GM20431 (cell line): Measurements from ENCODE around the gene KAT2A.

ENCODE experiments used
- in situ Hi-C: fragments of 300-500 bp; cut with MseI, MboI; formaldehyde crosslinking; loops from one replicate; pipeline ENCODE4 v1.15.0; 2020; ENCODE audit warnings: low sequenced_read_pairs; ENCODE audit not compliant: unreplicated experiment

KAT2A gene

DNA sequence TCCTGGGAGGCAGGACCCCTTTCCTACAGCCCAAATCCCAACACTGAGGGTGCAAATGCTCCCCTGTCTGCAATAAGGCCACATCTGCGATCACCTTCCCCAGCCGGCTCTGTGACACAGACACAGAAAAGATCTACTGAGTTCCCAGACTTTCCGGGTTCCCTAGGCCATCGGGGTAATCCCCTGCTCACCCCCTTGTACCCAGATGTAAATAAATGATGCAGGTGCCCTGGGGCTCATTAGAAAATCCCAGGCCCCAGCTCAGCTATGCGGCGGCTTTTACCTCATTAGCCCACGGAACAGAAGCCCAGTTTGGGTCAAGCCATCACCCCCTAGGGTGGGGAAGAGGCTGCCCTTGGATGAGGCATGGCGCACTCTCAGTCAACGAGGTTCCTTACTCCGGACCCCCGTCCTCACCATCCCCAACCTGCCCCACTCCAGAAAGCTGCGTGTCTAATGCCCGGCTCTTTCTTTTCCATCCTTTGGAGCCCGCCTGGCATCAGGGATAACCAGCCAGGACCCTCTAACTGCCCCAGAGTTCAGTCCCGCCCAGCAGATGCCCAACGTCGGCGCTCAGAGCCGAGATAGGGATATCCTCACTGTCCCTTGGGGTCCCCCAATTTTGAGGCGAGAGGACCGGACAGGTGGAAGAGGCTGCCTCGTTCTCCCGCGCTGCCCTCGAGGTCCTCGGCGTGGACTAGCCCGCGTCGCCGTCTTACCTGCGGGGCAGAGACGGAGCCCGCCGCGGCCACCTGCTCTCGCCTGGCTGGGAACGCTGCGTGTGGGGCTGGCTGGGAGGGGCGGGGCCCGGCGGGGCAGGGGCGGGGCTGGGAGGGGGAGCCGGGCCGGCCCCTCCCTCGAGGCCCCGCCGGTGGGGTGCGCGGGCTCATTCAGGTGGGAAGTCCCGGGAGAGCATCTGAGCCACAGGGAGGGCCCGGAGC, 23.2 kb downstream of the KAT2A start, which contains the start of gene ZNF385C:
Gene ZNF385C, minus strand, starts transcription at position 783 of the 941 bp plus-strand sequence. CDS start 35,417 bp downstream, outside the sequence.
- in situ Hi-C loops, result no loop called here

DNA sequence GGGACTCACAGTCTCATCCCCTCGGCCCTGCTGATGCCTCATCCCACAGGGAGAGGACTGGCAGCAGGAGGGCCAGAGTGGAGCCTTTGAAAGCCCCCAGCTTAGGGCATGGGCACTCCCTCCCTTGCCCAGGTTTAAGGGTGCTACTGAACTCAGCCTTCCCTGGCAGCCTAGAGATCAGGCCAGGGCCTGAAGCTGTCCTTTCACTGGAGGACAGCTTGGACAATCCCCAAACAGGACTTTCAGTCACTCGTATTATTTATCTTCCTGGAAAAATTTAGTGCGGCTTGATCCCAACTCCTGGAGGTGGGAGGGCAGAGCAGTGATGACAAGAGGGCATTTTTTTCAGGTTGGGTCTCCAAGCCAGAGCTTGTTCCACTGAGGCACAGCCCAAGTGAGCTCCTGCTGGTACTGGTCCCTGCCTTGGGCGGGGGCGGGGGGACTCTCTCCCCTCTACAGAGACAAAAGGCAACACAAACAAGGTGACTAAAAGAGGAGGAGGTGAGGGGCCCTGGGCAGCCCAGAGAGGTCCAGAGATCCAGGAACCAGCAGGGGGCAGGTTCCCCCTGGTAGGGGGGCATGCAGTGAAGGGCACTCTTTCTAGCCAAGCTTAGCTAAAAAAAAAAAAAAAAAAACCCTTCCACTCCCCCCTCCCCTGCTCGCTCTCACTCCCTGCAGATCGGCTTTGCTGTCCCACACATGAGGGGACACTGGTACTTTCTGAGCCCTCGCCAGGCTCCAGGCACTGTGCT, 24.6 kb downstream of the KAT2A start:
- in situ Hi-C loops, result no loop called here

DNA sequence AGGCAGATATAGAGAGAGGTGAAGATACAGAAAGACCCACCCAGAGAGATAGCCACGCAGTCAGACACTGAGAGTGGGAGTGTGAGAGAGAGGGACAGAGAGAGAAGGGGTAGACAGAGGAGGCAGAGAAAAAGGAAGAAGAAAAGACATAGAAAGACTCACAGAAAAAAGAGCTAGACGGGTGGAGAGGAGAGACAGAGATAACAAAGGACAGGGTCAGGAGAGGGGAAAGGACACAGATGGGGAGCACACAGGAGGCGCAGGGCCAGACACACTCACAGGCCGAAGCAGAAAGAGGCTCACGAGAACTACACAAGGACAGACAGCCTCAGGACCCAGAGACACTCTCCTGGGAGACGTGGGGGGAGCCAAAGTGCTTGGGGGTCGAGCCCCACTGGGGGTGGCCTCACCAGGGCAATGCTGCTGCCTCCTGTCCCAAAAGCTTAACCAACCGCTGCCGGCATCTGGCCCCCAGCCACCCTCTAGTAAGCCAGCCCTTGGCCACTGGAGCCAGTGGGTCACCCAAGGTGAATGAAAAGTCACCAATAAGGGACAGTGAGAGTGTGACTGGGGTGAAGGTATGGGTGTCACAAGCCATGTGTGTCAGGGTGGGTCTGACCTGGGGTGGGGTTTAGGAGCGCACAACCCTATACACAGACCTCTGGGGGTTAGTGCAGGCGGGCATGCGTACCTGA, 26.6 kb downstream of the KAT2A start:
- in situ Hi-C loops, result no loop called here

DNA sequence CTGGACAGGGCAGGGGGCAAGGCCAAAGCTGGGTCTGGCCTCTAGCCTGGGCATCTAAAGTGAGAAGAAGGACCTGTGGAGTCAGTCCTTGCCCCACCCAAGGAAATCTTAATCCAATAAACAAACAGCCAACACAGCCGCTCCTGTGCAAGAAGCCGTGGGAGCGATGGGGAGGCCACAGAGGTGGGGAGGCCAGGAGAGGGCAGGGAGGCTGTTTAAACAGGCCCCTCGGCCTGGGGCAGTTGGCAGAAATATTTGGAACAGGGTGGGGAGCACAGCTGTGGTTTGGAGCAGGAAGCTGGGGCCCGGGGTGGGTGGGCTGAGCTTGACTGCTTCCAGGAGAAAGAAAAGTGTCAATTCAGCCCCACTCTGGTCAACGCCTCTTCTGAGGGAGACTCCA, 28.2 kb downstream of the KAT2A start:
- in situ Hi-C loops, result no loop called here

DNA sequence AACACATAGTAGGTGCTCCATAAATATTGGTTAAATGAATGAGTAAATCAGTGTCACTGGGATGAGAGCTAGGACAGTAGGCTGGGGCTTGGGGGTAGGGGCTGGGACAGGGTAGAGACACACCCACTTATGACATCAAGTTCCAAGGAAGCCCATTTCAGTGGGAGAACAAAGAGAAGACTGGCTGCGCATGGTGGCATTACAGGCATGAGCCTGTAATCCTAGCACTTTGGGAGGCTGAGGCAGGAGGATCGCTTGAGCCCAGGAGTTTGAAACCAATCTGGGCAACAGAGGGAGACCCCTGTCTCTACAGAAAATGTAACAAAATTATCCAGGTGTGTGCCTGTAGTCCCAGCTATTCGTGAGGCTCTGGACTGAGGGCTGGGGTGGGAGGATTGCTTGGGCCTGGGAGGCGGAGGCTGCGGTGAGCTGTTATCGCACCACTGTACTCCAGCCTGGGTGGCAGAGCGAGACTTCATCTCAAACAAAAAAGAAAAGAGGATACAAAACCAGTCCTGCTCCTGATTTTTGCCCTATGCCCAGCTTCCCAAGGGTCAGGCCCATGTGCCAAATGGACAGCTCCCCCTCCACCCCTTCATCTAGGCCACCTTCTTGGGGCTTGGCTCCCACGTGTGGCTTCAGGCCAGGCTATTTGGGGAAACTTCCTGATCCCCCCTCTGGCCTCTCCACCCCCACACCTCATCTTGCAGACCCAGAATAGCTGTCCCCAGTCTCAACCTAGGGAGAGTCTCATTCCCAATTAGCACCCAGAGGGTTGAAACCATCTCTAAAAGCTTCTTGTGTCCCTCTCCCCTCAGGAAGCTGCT, 30.0 kb downstream of the KAT2A start:
- in situ Hi-C loops, result no loop called here

DNA sequence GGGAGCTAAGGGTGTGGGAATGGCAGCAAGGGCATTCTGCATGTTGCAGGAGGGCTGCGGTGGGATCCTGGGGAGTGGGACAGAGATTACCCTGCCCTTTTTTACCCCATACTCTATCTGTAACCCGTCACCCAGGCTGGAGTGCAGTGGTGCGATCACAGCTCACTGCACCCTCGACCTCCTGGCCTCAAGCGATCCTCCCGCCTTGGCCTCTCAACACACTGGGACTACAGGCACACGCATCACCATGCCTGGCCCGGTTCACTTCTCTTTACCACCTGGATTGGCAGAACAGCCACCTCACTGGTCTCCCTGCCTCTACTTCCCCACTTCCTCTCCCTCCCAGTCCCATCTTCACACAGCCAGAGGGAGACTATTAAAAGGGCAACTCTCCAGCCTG, 32.4 kb downstream of the KAT2A start:
- in situ Hi-C loops, result no loop called here

DNA sequence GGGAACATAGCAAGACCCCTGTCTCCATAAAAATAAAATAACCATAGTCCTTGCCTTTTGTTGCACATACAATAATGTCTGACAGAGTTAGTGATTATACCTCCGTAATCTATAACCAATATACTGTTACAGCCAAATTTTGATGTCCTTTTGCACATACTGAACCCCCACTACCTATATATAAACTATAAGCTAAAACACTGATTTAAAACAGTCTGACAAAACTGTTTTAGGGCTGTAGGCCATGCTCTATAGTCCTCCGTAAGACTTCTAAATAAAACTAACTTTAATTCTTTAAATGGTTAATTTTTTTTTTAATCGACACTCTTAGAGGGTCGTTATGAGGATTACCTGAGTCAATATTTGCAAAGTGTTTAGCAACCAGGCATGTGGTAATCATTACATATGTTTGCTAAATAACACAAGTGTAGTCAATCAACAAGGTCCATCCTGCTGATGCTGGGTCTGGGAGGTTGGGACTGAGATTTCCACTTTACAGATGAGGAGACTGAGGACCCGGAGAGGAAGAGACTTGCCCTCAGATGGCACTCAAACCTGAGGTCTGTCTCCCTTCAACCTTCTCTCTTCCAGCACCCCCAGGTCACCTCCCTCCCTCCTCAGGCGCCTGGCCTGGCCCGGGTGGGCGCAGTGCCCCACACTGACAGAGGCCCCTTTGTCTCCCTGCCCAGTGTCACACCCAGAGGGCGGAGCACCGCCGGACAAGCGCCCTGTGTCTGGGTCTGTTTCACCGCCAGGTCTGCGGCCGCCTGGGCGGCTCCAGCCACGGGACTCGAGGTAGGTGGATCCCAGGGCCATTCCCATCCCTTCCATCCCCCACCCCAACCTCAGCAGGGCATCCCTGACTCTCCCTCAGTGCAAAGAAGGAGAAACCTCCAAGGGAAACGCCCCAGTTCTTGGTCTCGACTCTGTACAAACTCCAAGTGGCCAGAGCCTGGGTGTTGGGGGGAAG, 33.1 kb downstream of the KAT2A start:
- in situ Hi-C loops, result no loop called here

DNA sequence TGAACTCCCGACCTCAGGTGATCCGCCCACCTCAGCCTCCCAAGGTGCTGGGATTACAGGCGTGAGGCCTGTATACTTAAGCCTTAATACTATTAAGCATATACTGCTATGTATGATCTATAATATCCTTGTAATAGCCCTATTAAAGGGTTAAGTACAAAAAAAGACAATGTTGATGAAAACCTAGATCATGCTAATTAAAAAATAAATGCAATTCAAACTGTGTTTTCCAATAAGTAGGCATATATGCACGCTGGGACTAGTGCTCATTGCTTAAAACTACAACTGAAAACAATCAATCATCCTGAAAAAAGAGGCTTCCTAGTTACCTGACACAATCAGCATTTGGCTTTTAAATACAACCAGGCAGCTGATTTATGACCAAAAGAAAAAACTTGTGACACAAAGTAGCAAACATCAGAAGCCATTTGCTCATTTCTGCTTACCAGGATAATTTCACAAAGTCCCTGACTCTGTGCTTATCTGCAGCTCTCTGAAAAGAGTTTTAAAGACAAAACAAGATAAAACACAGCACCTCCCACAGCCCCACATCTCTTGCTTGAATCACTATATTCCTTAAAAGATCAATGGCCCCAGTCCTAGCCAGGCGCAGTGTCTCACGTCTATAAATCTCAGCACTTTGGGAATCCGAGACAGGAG, 34.0 kb downstream of the KAT2A start:
- in situ Hi-C loops, result no loop called here

DNA sequence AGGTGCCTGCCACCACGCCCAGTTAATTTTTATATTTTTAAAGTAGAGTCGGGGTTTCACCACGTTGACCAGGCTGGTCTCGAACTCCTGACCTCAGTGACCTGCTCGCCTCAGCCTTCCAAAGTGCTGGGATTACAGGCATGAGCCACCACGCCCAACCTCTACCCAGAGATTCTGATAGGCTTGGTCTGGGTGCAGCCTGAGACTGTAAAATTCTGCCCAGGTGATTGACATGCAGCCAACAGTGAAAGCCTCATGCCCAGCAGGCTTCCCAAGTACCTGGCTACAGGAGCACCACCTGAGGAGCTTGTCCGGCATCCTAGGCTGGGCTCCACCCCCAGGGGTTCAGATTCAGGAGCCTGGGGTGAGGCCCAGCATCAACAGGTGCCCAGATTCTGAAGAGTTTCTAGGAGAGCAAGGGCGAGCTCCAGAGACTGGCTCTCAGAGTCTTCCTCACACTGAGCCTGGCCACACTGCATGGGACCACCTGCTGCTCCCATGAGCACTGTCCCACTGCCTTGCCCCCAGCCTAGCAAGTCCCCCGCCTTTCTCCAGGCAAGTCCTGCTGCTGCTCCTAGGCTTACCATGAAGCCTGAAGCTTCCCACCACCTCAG, 39.5 kb downstream of the KAT2A start:
- in situ Hi-C loops, result no loop called here

DNA sequence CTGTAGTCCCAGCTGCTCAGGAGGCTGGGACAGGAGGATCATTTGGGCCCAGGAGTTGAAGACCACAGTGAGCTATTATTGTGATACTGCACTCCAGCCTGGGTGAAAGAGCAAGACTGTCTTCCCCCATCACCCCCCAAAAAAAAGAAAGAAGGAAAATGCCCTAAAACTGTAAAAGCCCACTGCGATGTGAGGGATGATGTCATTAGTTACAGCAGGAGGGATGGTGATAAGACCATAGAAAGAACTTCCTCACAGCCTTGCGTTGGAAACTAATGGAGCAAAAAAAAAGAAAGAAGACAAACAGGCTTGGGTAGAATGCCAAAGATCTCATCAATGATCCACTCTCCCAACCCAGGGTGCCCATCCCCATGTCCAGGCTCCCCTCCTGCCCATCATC, 41.6 kb downstream of the KAT2A start:
- in situ Hi-C loops, result no loop called here

DNA sequence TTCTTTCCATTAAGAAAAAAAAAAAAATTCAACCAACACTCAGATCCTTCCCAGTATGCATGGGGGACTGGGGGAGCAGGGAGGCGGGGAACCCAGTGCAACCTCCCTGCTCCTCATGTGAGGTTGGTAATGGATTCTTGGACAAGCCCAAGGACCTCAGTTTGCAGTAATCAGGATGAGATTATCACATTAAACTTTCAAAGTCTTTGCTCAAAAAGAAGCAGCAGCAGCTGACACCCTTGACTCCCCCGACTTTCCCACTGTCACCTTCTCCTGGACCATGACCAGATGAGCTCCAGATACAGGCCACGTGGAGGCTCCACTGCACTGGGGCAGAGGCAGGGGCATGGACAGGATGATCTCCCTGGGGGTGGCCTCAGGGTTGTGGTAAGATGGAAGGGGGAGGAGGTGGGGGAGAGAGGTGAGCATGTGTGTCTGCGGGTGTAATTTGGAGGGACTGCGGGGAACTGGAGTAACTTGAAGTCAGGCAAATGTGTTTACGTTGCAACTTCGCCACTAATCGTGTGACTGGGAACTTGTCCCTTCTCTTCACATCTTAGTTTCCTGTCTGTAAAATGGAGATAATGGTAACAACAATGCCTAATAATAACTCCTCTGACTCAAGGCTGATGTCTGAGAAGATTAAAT, 42.6 kb downstream of the KAT2A start:
- in situ Hi-C loops, result no loop called here

DNA sequence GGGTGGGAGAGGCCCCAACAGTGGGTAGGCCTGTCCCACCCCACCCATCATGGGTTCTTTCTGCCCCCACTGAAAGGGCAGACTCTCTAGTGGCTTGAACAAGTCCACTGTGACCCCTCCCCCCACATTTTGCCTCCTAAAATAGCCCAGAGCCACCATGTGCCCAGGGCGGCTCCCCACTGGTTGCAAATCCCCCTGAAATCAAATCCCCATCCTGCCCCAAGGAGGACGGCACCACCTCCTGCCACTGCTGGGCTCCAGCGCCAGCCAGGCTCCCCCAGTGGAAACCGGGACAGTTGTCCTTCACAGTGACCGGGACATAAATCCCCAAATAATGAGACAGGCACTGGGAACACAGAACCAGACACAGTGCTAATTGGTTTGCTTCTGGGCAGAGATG, 43.4 kb downstream of the KAT2A start:
- in situ Hi-C loops, result no loop called here

DNA sequence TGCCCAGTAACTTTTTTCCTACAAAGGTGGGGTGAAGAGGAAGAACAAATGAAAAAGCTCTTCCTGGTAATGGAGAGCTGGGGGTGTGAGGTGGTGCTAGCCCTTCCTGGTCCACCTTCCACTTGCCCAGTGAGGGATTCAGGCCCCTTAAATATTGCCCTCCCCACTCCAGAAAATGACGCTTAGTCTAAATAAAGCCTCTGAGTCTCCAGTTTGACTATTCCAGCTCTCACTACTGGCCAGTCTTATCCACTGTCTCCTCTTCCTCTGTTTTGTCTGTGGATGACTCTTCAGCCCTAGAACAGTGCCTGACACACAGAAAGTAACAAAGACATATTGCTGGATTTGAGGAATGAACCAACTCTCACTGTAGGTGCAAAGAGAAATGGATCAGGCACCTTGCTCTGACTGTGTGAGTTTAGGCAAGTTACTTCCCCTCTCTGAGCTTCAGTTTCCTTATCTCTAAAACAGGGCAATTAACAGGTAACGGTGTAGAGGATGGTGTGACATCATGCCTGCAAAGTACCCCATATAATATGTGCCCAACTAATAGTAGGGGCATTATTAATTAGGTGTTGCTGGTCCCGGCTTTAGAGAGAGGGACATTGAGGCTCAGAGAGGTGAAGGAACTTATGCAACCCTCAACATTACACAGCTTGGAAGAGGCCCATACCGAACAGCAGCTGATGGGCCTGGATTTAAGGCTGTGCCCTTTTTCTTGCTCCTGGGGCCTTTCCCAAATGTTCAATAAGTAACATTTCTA, 44.2 kb downstream of the KAT2A start:
- in situ Hi-C loops, result no loop called here

DNA sequence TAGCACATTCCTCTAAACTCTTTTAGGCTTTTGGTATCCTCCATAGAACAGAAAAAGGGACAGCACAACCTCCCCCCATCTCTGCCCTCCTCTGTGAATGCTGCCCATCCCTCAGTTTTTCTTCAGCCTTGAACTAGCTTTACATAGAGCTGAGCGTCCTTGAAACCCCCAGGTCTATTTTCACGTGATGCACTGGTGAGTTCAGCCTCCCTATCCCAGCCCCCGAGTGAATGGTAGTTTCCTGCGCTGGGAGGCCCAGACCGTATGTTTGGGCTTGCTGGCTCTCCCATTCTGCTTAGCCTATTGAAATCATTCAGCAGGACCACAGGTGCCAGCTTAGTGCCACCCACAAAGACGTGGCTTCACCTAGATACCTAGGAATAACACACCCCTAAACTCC, 45.4 kb downstream of the KAT2A start:
- in situ Hi-C loops, result no loop called here

DNA sequence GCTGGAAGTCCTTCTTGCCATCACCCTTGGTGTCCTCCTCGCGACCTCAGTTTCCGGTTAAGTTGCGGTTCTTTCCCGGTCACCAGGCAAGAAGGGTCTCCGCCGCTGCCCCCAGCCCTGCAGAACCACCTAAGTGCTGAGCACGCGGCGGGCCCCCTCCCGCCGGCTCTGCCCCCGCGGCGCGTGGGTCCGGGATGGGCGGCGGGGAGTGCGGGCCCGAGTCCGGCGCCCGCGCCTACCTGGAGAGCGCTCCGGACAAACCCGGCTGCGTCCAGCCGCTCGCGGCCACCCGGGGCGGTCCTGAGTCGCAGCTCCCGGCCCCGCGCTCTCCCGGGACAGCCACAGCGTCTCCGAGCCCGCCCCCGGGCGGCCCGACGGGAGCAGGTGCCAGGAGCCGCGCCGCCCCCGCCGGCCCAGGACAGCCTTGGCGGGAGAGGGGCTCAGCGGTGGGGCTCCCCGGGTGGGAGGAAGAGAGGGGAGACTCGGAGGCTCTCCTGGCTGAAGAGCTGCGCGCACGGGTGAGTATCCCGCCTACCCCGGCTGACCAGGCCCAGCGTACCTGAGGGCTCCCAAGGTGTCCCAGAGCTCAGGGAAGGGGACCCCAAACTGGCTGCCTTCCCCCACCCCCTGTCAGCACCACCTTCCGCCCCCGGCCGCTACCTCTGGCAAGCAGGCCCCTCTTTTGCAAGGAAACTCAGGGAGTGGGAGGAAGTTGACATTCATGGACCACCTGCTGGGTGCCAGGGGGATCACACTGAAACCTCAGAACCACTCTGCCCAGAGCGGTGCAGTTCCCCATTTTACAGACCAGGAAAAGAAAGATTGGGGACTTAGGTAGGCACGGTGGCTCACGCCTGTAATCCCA, 48.6 kb downstream of the KAT2A start:
- in situ Hi-C loops, result no loop called here

DNA sequence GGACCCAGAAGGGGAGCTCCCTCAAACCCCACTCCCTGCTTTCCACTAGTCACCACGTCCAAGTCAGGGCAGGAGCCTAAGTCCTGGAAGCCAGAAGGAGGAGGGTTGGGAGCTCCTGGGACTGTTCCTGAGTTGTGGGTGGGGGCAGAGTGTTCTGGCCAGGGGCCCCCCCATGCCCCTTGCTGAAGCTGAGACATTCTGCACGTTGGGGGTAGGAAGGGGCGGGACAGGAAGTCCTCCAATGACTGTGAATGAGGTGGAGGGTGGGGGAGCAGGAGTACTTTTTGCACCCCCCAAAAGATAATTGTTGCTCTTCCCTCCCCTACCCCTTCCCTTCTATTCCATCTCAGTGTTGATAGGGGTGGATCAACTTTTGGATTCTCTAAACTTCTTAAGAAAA, 49.4 kb downstream of the KAT2A start:
- in situ Hi-C loops, result no loop called here
